ENCODE data around the gene BPIFB3.

GRCh38 chr20:33053291-33054106 is at the start of gene BPIFB3:
- no peak for TF ChIP-seq POLR2A (IDR thresholded peaks at IDR 0.05; ENCODE audit: low read depth, low read length)
- TF ChIP-seq POLR2AphosphoS5 (IDR thresholded peaks at IDR 0.05; ENCODE audit: low read depth, low read length) = no peak
- no peak for TF ChIP-seq TAF1 (IDR thresholded peaks at IDR 0.05; ENCODE audit: low read depth, low read length)
- TF ChIP-seq POU2F2 (IDR thresholded peaks at IDR 0.05; ENCODE audit: low read depth, low read length) = no peak
- no peak for TF ChIP-seq PAX5 (IDR thresholded peaks at IDR 0.05; ENCODE audit: insufficient read depth, low read length, severe bottlenecking)
- TF ChIP-seq SPI1 (IDR thresholded peaks at IDR 0.05; ENCODE audit: low read depth, low read length) = no peak
